Activated gamma-delta T cell treated with Interleukin-2 at 50 U/mL for 16 hours (primary cell): ENCODE measurements around the gene PCDHGA5.
"Not testable (repeated sequence)": the region's sequence is repeated elsewhere in the genome, so short reads cannot be mapped to it uniquely, and the experiment has no call there.

ENCODE experiments used
- DNase-seq: peaks from one replicate; pipeline ENCODE4 v3.0.0-alpha.2; 2020

PCDHGA5 gene

GRCh38 chr5:141388661-141389060 lies 24.7 kb downstream of the PCDHGA5 start:
- no peak for DNase-seq

- DNase-seq: no peak
These were observed 25.4 kb downstream of the PCDHGA5 start for GRCh38 chr5:141389153-141390042.

- no peak for DNase-seq
These were observed 28.7 kb downstream of the PCDHGA5 start, which contains the start of gene PCDHGA8 for GRCh38 chr5:141392429-141393198. PCDHGA8 (plus strand) TSS chr5:141392633; CDS start chr5:141392814, 181 bp downstream.

- DNase-seq: no peak
These were observed 29.3 kb downstream of the PCDHGA5 start for GRCh38 chr5:141393267-141393666.

GRCh38 chr5:141394401-141395187 lies 30.6 kb downstream of the PCDHGA5 start:
- not testable (repeated sequence) for DNase-seq

GRCh38 chr5:141397756-141398551 lies 34.0 kb downstream of the PCDHGA5 start, which contains the start of gene PCDHGB5:
PCDHGB5 (plus strand) TSS chr5:141397947; CDS start chr5:141398128, 181 bp downstream.
- DNase-seq: not testable (repeated sequence)

- no peak for DNase-seq
These were observed 34.6 kb downstream of the PCDHGA5 start for GRCh38 chr5:141398608-141399007.

- DNase-seq: no peak
These were observed 35.7 kb downstream of the PCDHGA5 start for GRCh38 chr5:141399555-141400258.

GRCh38 chr5:141402553-141403243 lies 38.7 kb downstream of the PCDHGA5 start, which contains the start of gene PCDHGA9:
PCDHGA9 (plus strand) TSS chr5:141402778; CDS start chr5:141402953, 175 bp downstream.
- no peak for DNase-seq

- no peak for DNase-seq
These were observed 39.4 kb downstream of the PCDHGA5 start for GRCh38 chr5:141403387-141403786.

- not testable (repeated sequence) for DNase-seq
These were observed 44.0 kb downstream of the PCDHGA5 start, which contains the start of gene PCDHGB6 for GRCh38 chr5:141407790-141408505. PCDHGB6 (plus strand) TSS chr5:141408021; CDS start chr5:141408203, 182 bp downstream.

- no peak for DNase-seq
These were observed 45.8 kb downstream of the PCDHGA5 start for GRCh38 chr5:141409598-141410306.

GRCh38 chr5:141411575-141411974 lies 47.6 kb downstream of the PCDHGA5 start:
- DNase-seq: no peak

- DNase-seq: peak; percentile 41
These were observed 49.0 kb downstream of the PCDHGA5 start, which contains the start of gene PCDHGA10 for GRCh38 chr5:141412854-141413539. PCDHGA10 (plus strand) TSS chr5:141412987; CDS start chr5:141413176, 189 bp downstream.

GRCh38 chr5:141413540-141414069 lies 49.6 kb downstream of the PCDHGA5 start:
- no peak for DNase-seq

GRCh38 chr5:141414548-141415274 lies 50.7 kb downstream of the PCDHGA5 start:
- DNase-seq: not testable (repeated sequence)

GRCh38 chr5:141415275-141415618 lies 51.3 kb downstream of the PCDHGA5 start:
- not testable (repeated sequence) for DNase-seq
